HG03108 (cell line): ENCODE results near the gene MAGEC3.
"Not testable (repeated sequence)": the region's sequence is repeated elsewhere in the genome, so short reads cannot be mapped to it uniquely, and the experiment has no call there.

ENCODE experiments used
- ATAC-seq: cut with Tn5 transposase; IDR thresholded peaks from one replicate; pipeline ENCODE4 v1.9.1; 2021; ENCODE audit warnings: moderate library complexity; ENCODE audit not compliant: unreplicated experiment

Gene MAGEC3, protein sequence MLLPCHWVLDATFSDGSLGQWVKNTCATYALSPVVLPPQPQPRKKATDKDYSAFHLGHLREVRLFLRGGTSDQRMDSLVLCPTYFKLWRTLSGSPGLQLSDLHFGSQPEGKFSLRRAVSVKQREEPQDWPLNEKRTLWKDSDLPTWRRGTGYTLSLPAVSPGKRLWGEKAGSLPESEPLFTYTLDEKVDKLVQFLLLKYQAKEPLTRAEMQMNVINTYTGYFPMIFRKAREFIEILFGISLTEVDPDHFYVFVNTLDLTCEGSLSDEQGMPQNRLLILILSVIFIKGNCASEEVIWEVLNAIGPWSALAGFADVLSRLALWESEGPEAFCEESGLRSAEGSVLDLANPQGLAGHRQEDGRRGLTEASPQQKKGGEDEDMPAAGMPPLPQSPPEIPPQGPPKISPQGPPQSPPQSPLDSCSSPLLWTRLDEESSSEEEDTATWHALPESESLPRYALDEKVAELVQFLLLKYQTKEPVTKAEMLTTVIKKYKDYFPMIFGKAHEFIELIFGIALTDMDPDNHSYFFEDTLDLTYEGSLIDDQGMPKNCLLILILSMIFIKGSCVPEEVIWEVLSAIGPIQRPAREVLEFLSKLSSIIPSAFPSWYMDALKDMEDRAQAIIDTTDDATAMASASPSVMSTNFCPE

DNA sequence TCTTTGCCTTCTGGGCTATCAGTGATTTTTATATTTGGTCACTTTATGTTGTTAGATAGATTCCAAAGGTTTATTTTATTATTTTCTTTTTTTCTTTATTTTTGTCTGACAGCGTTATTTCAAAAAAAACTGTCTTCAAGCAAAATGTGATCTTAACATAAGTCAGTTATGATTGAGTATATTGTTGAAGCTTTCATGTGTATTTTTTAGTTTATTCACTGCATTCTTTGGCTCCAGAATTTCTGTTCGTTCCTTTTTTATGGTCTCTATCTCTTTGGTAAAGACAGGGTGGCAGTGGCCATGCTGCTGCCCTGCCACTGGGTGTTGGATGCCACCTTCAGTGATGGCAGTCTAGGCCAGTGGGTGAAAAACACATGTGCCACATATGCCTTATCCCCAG, at the start of gene MAGEC3:
TSS of gene MAGEC3 (plus strand) at position 301 of the 400 bp plus-strand sequence. CDS start at position 301, 0 bp downstream.
- ATAC-seq = no peak

- ATAC-seq = no peak
Observed at GRCh38 chrX:141791856-141792255, 46.3 kb upstream of the MAGEC3 start.

DNA sequence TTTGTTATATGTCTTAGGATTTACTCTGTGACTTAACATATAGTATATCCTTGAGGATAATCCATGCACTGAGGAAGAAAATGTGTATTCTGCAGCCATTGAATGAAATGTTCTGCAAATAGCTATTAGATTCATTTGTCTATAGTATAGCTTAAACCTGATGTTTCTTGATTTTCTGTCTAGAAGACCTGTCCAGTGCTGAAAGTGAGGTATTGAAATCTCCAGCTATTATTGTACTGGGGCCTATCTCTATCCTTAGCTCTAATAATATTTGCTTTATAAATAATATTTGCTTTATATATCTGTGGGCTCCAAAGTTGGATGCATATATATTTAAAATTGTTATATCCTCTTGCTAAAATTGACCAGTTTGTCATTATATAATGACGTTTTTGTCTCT, 26.7 kb upstream of the MAGEC3 start:
- no peak for ATAC-seq

- ATAC-seq = no peak
Observed at GRCh38 chrX:141814213-141814857, 23.8 kb upstream of the MAGEC3 start.

GRCh38 chrX:141815904-141816303, 22.2 kb upstream of the MAGEC3 start:
- no peak for ATAC-seq

GRCh38 chrX:141832247-141832646, 5.9 kb upstream of the MAGEC3 start:
- ATAC-seq = no peak

DNA sequence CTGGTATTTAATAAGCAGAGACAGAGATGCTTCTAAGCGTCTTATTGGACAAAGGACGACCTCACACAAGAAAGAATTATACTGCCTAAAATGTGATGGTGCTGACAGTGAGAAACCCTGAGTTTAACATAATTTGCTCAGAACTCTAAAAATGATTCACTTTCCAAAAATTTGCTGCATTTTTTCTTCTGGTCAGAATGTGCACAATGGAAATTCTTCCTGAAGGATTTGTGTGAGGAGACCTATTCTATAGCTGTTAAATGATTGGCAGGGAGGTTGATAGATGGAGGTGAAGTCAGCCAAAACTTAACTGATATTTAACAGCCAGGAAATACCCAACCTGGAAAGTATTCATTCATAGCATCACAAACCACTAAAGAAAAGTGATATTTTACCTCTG, 1.7 kb downstream of the MAGEC3 start:
- no peak for ATAC-seq

DNA sequence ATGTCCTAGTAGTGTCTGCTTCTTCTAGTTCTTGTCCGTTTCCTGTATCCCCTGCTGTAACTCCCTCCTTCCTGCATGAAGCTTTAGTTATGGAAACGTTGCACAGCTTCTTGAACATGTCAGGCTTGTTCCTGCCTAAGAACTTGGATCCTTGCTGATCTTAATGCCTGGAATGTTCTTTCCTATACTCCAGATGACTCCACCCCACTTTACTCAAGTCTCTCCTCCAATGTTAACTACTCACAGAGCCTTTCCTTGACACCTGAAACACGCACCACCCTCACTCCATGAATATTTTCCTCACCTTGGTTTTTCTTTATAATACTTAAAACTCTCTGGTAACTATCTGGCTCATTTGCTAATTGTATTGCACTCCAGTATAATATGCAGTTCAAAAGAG, 19.4 kb downstream of the MAGEC3 start:
- no peak for ATAC-seq

GRCh38 chrX:141879616-141880015, 41.5 kb downstream of the MAGEC3 start:
- no peak for ATAC-seq

DNA sequence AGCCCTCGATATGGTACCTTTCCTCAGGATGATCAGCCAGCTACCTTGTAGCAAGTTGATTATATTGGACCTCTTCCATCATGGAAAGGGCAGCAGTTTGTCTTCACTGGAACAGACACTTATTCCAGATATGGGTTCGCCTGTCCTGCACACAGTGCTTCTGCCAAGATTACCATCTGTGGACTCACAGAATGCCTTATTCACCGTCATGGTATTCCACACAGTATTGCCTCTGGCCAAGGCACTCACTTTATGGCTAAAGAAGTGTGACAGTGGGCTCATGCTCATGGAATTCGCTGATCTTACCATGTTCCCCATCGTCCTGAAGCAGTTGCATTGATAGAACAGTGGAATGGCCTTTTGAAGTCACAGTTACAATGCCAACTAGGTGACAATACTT, 50.7 kb downstream of the MAGEC3 start:
- ATAC-seq = not testable (repeated sequence)

- ATAC-seq = no peak
Observed at GRCh38 chrX:141894733-141895132, 56.6 kb downstream of the MAGEC3 start.

DNA sequence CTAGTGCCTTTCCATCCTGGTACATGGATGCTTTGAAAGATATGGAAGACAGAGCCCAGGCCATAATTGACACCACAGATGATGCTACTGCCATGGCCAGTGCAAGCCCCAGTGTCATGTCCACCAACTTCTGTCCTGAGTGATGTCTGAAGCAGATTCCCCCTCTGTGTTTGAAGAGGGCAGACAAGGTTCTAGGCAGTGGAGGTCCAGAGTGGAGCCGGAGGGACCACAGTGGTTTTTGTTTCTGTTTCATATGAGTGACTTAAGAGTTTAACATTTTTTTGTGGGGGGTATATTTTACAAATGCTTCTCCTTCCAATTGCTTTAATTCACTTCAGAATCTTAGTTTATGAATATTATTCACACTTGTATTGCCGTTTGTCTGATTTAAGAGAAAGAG, 59.6 kb downstream of the MAGEC3 start:
- no peak for ATAC-seq

DNA sequence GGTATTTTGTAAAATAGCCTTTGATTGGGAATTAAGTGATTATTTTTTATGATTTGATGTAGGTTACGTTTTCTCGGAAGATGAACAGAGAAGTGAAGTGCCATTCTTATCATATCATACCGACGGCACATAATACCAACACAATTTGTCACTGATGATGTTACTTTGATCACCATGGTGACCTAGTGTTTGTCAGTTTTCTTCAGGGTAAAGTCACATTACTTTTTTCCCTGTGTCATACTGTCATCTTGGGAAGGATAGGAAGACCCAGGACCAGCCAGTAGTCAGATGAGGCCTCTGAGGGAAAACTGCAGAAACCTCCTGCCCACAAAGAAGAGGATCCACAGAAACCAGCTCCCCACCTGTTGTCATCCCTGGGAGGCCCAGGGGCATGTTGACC, 64.2 kb downstream of the MAGEC3 start:
- ATAC-seq = no peak

DNA sequence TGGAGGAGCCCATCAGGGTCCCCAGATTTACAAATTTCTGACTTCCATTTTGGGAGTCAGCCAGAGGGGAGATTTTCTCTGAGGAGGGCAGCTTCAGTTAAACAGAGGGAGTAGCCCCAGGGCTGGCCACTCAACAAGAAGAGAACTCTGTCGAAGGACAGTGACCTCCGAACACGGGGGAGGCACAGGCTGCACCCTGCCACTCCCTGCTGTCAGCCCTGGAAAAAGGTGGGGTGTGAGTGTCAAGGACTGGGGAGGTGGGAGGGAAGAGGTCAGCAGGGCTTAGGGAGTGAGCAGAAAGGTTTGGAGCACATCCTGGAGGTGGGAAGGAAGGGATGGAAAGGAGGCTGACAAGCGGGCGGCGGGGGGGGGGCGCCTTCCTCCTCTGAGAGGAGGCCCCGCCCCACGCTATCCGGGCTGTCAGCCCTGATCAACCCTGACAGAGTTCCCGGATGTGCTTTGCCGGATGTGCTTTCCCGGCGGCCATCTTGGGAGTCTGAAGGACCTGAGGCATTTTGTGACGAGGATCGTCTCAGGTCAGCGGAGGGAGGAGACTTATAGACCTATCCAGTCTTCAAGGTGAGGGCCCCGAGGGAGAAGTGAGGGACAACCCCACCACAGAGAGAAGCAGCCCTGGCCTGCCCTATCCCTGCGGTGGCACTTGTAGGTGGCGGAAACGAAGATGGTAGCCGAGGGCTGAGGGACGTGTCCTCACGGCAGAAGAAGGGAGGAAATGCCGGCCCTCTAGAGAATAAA, 65.5 kb downstream of the MAGEC3 start, which contains the start of gene MAGEC1:
TSS of gene MAGEC1 (plus strand) at position 495 of the 756 bp plus-strand sequence. CDS start 1,179 bp downstream, outside the sequence.
- ATAC-seq = no peak

GRCh38 chrX:141904262-141904661, 66.1 kb downstream of the MAGEC3 start:
- ATAC-seq = no peak

GRCh38 chrX:141917801-141918200, 79.7 kb downstream of the MAGEC3 start:
- ATAC-seq = no peak

DNA sequence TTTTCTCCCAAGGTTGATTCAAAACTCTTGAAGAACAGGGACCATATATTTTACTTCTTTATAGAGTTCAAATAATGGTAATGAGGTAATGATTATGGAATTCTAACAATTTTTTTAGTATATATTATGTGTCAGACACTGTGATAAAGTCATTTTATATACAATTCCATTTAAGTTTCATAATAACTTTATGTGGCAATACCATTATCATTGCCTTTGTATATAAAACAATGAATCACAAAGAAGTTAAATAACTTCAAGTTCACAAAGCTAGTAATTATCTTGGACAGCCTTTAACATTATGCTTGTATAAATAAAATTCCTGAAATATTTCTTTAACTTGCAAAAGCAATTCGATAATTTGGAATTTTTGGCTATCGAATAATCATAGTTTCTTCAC, 86.2 kb downstream of the MAGEC3 start:
- no peak for ATAC-seq

- no peak for ATAC-seq
Observed at GRCh38 chrX:141928432-141928831, 90.3 kb downstream of the MAGEC3 start.

GRCh38 chrX:141934059-141934641, 96.0 kb downstream of the MAGEC3 start:
- no peak for ATAC-seq

- no peak for ATAC-seq
Observed at GRCh38 chrX:141935645-141936044, 97.5 kb downstream of the MAGEC3 start.

- ATAC-seq = no peak
Observed at GRCh38 chrX:141936080-141936479, 98.0 kb downstream of the MAGEC3 start.
